Measurements from ENCODE around the gene ATP8B1. TPM values are rescaled to one million over a fixed set of nuclear protein-coding genes. Genes with fewer than 3 reads are reported as not detected.

Gene ATP8B1
- total RNA-seq, 1 experiment from 2014 or later: 1.1 TPM

DNA sequence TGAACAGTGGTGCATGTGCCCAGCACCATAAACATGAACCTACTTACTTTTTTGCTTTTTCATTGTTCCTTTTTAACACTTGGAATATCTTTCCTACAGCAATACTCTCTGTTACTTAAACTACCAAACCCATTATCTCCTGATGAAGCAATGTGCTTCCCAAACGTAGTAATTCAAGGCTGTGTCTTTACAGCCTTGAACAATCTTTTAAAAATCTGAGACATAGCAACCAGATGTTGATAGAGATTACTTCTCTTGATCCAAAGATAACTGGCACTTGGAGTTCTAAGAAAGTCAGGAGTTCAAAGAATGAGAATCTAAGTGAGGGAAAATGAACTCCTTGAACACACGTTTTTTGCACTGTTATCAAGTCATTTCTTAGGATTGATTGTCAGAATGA, 40.4 kb downstream of the ATP8B1 start:
- Histone ChIP-seq H2AK5ac (ENCODE audit: insufficient read length, low read length) (no peak overlapping the region), H2BK20ac (ENCODE audit: low read depth, low read length, poor library complexity, severe bottlenecking) (no peak overlapping the region), H3K4ac (ENCODE audit: low read depth, low read length) (no peak overlapping the region), H3K27ac (ENCODE audit: insufficient read length, low read depth, low read length) (no peak overlapping the region), H3K79me1 (ENCODE audit: insufficient read depth, low read depth, low read length, poor library complexity, severe bottlenecking) (no peaks in the 10 kb centered on the region), H2BK15ac (ENCODE audit: low read depth, low read length) (no peak overlapping the region), H3K56ac (ENCODE audit: insufficient read length, low read depth, low read length) (no peak overlapping the region), H4K8ac (replicated peaks; ENCODE audit: insufficient read length, low read depth, low read length) (no peak overlapping the region), H3K14ac (ENCODE audit: insufficient read depth, low read length) (no peak overlapping the region), H3K23me2 (ENCODE audit: insufficient read length, low read depth, low read length, poor library complexity, severe bottlenecking) (no peaks in the 10 kb centered on the region), H3K79me2 (ENCODE audit: insufficient read depth, low read length) (no peaks in the 10 kb centered on the region), H3K4me1 (ENCODE audit: insufficient read depth, low read length) (no peaks in the 10 kb centered on the region), H3K9ac (ENCODE audit: extremely low read depth, insufficient read length, low read length) (no peak overlapping the region), H2BK5ac (ENCODE audit: insufficient read length, low read length) (no peak overlapping the region), H3T11ph (ENCODE audit: low read length) (no peak overlapping the region), H3K18ac (ENCODE audit: insufficient read length, low read depth, low read length) (no peak overlapping the region), H3K4me2 (ENCODE audit: insufficient read depth, insufficient read length, low read length) (no peak overlapping the region), H2AFZ (ENCODE audit: low read length) (no peak overlapping the region), H4K5ac (ENCODE audit: insufficient read length, low read depth, low read length) (no peak overlapping the region), H4K20me1 (ENCODE audit: control insufficient read depth, insufficient read depth, insufficient read length) (no peaks in the 10 kb centered on the region), H3K23ac (ENCODE audit: insufficient read length, low read depth, low read length) (no peak overlapping the region), H3K9me3 (ENCODE audit: control insufficient read depth, low read depth, low read length) (no peaks in the 10 kb centered on the region), H2BK120ac (ENCODE audit: low read depth, low read length, poor library complexity, severe bottlenecking) (no peak overlapping the region), H2BK12ac (ENCODE audit: insufficient read length, low read depth, low read length) (no peak overlapping the region), H3K27me3 (ENCODE audit: insufficient read depth, low read length) (no peaks in the 10 kb centered on the region), H4K91ac (ENCODE audit: insufficient read length, low read depth, low read length) (no peak overlapping the region)
- Mint-ChIP-seq H3K36me3 (ENCODE audit: insufficient read depth in 1 of 3, low read depth in 3 of 3) (no peaks in the 10 kb centered on the region; a peak in 2 of 7 replicates), H3K9me3 (peaks cover 0 to 3% of the 10 kb centered on the region in 2 experiments; a peak in 2 of 5 replicates), H3K27ac (no peak overlapping the region), H3K4me1 (no peaks in the 10 kb centered on the region), H3K27me3 (ENCODE audit: low read depth) (no peaks in the 10 kb centered on the region), H3K4me3 (no peak overlapping the region)
- no CpG with 5 or more reads among the region's 2 CpGs for WGBS (ENCODE audit: extremely low coverage, insufficient read length, low lambda C conversion rate)
- no peak for DNase-seq
- TF ChIP-seq, protein P1, sequence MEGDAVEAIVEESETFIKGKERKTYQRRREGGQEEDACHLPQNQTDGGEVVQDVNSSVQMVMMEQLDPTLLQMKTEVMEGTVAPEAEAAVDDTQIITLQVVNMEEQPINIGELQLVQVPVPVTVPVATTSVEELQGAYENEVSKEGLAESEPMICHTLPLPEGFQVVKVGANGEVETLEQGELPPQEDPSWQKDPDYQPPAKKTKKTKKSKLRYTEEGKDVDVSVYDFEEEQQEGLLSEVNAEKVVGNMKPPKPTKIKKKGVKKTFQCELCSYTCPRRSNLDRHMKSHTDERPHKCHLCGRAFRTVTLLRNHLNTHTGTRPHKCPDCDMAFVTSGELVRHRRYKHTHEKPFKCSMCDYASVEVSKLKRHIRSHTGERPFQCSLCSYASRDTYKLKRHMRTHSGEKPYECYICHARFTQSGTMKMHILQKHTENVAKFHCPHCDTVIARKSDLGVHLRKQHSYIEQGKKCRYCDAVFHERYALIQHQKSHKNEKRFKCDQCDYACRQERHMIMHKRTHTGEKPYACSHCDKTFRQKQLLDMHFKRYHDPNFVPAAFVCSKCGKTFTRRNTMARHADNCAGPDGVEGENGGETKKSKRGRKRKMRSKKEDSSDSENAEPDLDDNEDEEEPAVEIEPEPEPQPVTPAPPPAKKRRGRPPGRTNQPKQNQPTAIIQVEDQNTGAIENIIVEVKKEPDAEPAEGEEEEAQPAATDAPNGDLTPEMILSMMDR (conservative IDR thresholded peaks at IDR 0.05): no peak

Measured in H9 (cell line).